COLO668 (cell line): ENCODE data around the gene TRMT2A.
"Not testable (repeated sequence)": the region's sequence is repeated elsewhere in the genome, so short reads cannot be mapped to it uniquely, and the experiment has no call there.

ENCODE experiments used
- DNase-seq: peaks from one replicate; lab custom pipeline; 2025; ENCODE audit not compliant: unreplicated experiment; lab: John Stamatoyannopoulos, UW

The TRMT2A gene

GRCh38 chr22:20116951-20117632 is at the start of gene TRMT2A:
TRMT2A (minus strand) TSS chr22:20117226; CDS start chr22:20116906, 320 bp downstream.
- peak; percentile 99 for DNase-seq

- DNase-seq, result no peak
These were observed 49.7 kb upstream of the TRMT2A start for GRCh38 chr22:20166703-20167102.

- DNase-seq, result no peak
These were observed 48.9 kb upstream of the TRMT2A start for GRCh38 chr22:20165913-20166312.

- DNase-seq, result no peak
These were observed 48.4 kb upstream of the TRMT2A start for GRCh38 chr22:20165421-20165820.

- DNase-seq, result no peak
These were observed 47.8 kb upstream of the TRMT2A start for GRCh38 chr22:20164863-20165262.

- no peak for DNase-seq
These were observed 43.0 kb upstream of the TRMT2A start for GRCh38 chr22:20160041-20160440.

- not testable (repeated sequence) for DNase-seq
These were observed 42.5 kb upstream of the TRMT2A start for GRCh38 chr22:20159531-20159930.

- DNase-seq, result no peak
These were observed 42.0 kb upstream of the TRMT2A start for GRCh38 chr22:20159076-20159475.

GRCh38 chr22:20158391-20159036 is 41.5 kb upstream of the TRMT2A start:
- no peak for DNase-seq

GRCh38 chr22:20157430-20158183 is 40.6 kb upstream of the TRMT2A start:
- no peak for DNase-seq

- DNase-seq, result peak; percentile 72
These were observed 39.8 kb upstream of the TRMT2A start for GRCh38 chr22:20156611-20157429.

- DNase-seq, result no peak
These were observed 39.0 kb upstream of the TRMT2A start for GRCh38 chr22:20156042-20156389.

- peak; percentile 91 for DNase-seq
These were observed 38.5 kb upstream of the TRMT2A start for GRCh38 chr22:20155330-20156041.

GRCh38 chr22:20154602-20155187 is 37.7 kb upstream of the TRMT2A start:
- DNase-seq, result peak; percentile 61

GRCh38 chr22:20153945-20154344 is 36.9 kb upstream of the TRMT2A start:
- DNase-seq, result no peak

- no peak for DNase-seq
These were observed 35.5 kb upstream of the TRMT2A start for GRCh38 chr22:20152464-20152890.

- no peak for DNase-seq
These were observed 34.2 kb upstream of the TRMT2A start for GRCh38 chr22:20151276-20151588.

GRCh38 chr22:20150381-20151275 is 33.6 kb upstream of the TRMT2A start, which contains the start of gene CCDC188:
CCDC188 (minus strand) TSS chr22:20151055; CDS start chr22:20150986, 69 bp downstream.
- DNase-seq, result no peak
